C4-2B (cell line): ENCODE results near the gene EIF5AL1.

Experiments
- CTCF ChIP-seq: fragments of 450-650 bp; conservative IDR thresholded peaks from 2 replicates; pipeline ENCODE4 v1.5.1; 2017; ENCODE audit warnings: mild to moderate bottlenecking
- ZFX ChIP-seq: fragments of 450-650 bp; IDR thresholded peaks from 2 replicates; pipeline ENCODE4 v1.6.1; 2017

DNA sequence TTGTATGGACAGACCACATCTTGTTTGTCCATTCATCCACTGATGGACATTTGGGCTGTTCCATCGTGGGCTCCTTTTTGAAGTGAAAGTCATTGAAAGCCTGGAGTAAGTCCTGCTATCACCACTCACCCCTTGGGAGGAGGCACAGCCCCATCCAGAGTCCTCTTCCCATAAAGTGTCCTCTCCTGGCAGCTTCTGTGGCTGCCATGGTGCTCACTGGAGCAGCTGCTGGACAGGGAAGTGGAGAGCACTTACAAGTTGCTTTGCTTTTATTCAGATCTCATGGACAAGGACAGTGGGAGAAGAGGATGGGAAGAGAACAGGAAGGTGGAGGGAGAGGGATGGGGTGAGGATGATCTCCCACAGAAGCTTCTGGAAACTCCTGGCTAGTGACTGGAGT, 18.5 kb upstream of the EIF5AL1 start:
- TF ChIP-seq CTCF = no peak
- no peak for TF ChIP-seq ZFX
